ENCODE data around the gene RC3H1.
"Not testable (repeated sequence)": the region's sequence is repeated elsewhere in the genome, so short reads cannot be mapped to it uniquely, and the experiment has no call there.

RC3H1 gene

DNA sequence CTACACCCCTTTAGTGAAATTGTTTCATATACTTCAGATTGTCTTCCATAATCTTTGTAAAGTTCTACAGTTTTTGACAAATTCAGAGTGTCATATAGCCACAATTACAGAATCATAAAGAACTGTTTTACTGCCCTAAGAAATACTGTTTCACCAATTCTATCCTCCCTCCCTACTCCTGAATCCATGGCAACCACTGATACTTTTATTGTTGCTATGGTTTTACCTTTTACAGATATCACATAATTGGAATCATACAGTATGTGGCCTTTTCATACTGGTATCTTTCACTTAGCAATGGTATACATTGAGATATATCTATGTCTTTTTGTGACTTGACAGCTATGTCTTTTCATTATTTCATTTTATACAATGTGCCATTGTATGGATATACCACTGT lies 34.1 kb downstream of the RC3H1 start:
- no peak overlapping the region for H3K27ac ChIP-seq (replicated peaks)
- H3K4me3 ChIP-seq (replicated peaks; ENCODE audit: insufficient read depth, low read length): no peak overlapping the region
- no peaks in the 10 kb centered on the region for H3K27me3 ChIP-seq (ENCODE audit: insufficient read depth, poor library complexity, severe bottlenecking)
- no peak for TF ChIP-seq GABPA (IDR thresholded peaks at IDR 0.05; ENCODE audit: low read depth)
- no peak for TF ChIP-seq SPI1 (IDR thresholded peaks at IDR 0.05; ENCODE audit: borderline replicate concordance, low read depth)
- TF ChIP-seq POLR2AphosphoS5 (IDR thresholded peaks at IDR 0.05; ENCODE audit: low read depth): no peak
- TF ChIP-seq, protein P1, sequence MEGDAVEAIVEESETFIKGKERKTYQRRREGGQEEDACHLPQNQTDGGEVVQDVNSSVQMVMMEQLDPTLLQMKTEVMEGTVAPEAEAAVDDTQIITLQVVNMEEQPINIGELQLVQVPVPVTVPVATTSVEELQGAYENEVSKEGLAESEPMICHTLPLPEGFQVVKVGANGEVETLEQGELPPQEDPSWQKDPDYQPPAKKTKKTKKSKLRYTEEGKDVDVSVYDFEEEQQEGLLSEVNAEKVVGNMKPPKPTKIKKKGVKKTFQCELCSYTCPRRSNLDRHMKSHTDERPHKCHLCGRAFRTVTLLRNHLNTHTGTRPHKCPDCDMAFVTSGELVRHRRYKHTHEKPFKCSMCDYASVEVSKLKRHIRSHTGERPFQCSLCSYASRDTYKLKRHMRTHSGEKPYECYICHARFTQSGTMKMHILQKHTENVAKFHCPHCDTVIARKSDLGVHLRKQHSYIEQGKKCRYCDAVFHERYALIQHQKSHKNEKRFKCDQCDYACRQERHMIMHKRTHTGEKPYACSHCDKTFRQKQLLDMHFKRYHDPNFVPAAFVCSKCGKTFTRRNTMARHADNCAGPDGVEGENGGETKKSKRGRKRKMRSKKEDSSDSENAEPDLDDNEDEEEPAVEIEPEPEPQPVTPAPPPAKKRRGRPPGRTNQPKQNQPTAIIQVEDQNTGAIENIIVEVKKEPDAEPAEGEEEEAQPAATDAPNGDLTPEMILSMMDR (IDR thresholded peaks at IDR 0.05; ENCODE audit: insufficient read depth, low read length): no peak
- TF ChIP-seq, protein P2, sequence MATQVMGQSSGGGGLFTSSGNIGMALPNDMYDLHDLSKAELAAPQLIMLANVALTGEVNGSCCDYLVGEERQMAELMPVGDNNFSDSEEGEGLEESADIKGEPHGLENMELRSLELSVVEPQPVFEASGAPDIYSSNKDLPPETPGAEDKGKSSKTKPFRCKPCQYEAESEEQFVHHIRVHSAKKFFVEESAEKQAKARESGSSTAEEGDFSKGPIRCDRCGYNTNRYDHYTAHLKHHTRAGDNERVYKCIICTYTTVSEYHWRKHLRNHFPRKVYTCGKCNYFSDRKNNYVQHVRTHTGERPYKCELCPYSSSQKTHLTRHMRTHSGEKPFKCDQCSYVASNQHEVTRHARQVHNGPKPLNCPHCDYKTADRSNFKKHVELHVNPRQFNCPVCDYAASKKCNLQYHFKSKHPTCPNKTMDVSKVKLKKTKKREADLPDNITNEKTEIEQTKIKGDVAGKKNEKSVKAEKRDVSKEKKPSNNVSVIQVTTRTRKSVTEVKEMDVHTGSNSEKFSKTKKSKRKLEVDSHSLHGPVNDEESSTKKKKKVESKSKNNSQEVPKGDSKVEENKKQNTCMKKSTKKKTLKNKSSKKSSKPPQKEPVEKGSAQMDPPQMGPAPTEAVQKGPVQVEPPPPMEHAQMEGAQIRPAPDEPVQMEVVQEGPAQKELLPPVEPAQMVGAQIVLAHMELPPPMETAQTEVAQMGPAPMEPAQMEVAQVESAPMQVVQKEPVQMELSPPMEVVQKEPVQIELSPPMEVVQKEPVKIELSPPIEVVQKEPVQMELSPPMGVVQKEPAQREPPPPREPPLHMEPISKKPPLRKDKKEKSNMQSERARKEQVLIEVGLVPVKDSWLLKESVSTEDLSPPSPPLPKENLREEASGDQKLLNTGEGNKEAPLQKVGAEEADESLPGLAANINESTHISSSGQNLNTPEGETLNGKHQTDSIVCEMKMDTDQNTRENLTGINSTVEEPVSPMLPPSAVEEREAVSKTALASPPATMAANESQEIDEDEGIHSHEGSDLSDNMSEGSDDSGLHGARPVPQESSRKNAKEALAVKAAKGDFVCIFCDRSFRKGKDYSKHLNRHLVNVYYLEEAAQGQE (IDR thresholded peaks at IDR 0.05; ENCODE audit: insufficient replicate concordance, low read depth): no peak
- no peak for DNase-seq (ENCODE audit: low read depth in 1 of 2, low spot score in 1 of 2)

DNA sequence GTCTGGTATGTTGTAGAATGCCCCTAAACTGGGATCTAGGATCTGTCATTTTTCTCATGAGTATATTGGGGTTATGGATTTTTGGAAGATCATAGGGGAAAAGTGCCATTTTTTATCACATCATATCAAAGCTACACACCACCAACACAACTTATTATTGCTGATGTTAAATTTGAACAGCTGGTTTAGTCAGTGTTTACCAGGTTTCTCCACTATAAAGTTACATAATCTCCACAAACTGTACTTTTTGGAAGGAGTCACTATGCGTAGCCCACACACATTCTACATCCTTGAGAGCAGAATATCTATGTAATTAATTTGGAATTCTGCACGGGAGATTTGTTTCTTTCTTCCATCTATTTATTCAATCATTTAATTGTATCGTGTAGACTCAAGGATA lies 35.2 kb downstream of the RC3H1 start:
- Histone ChIP-seq H3K4me3 (replicated peaks; ENCODE audit: insufficient read depth, low read length) (no peak overlapping the region), H3K27me3 (ENCODE audit: insufficient read depth, poor library complexity, severe bottlenecking) (no peaks in the 10 kb centered on the region), H3K27ac (replicated peaks) (no peak overlapping the region)
- DNase-seq (ENCODE audit: low read depth in 1 of 2, low spot score in 1 of 2): no peak
- TF ChIP-seq POLR2AphosphoS5 (IDR thresholded peaks at IDR 0.05; ENCODE audit: low read depth): no peak
- TF ChIP-seq SPI1 (IDR thresholded peaks at IDR 0.05; ENCODE audit: borderline replicate concordance, low read depth): no peak
- no peak for TF ChIP-seq GABPA (IDR thresholded peaks at IDR 0.05; ENCODE audit: low read depth)

DNA sequence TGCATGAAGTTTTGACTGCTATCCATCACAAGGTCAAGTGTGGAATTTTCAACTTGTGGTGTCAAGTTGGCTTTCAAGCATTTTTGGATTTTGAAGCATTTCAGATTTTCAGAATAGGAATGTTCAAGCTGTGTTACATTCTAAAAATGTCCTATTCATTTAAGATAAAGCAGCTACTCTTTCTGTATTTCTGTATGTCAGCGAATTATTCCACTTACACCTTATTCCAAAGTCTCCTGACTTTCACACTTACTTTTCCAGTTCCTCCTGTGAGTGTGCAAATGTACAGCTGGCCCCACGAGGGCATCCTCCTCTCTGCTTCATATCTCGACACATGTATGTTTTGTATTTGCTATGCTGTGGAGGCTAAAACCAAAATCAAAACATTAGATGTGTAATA lies 51.9 kb downstream of the RC3H1 start:
- DNase-seq (ENCODE audit: low read depth in 1 of 2, low spot score in 1 of 2): no peak
- Histone ChIP-seq H3K27ac (replicated peaks) (no peak overlapping the region), H3K4me3 (replicated peaks; ENCODE audit: insufficient read depth, low read length) (no peak overlapping the region), H3K27me3 (ENCODE audit: insufficient read depth, poor library complexity, severe bottlenecking) (no peaks in the 10 kb centered on the region)
- TF ChIP-seq GABPA (IDR thresholded peaks at IDR 0.05; ENCODE audit: low read depth): no peak
- TF ChIP-seq, protein P1 (IDR thresholded peaks at IDR 0.05; ENCODE audit: insufficient read depth, low read length): no peak
- TF ChIP-seq POLR2AphosphoS5 (IDR thresholded peaks at IDR 0.05; ENCODE audit: low read depth): no peak
- TF ChIP-seq, protein P2 (IDR thresholded peaks at IDR 0.05; ENCODE audit: insufficient replicate concordance, low read depth): no peak
- no peak for TF ChIP-seq SPI1 (IDR thresholded peaks at IDR 0.05; ENCODE audit: borderline replicate concordance, low read depth)

DNA sequence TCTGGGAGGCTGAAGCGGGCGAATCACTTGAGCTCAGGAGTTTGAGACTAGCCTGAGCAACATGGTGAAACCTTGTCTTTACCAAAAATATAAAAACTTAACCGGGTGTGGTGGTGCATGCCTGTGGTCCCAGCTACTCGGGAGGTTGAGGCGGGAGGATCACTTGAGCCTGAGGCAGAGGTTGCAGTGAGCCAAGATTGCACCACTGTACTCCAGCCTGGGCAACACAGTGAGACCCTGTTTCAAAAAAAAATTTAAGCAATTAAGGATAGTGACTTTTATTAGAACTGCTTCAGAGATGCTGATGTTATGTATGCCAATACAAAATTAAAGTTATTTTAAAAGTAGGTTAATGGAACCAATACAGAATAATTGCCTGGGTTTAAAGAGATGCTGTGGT lies 56.3 kb downstream of the RC3H1 start:
- not testable (repeated sequence) for H3K4me3 ChIP-seq (replicated peaks; ENCODE audit: insufficient read depth, low read length); H3K27me3 ChIP-seq (ENCODE audit: insufficient read depth, poor library complexity, severe bottlenecking); H3K27ac ChIP-seq (replicated peaks); DNase-seq (ENCODE audit: low read depth in 1 of 2, low spot score in 1 of 2)

DNA sequence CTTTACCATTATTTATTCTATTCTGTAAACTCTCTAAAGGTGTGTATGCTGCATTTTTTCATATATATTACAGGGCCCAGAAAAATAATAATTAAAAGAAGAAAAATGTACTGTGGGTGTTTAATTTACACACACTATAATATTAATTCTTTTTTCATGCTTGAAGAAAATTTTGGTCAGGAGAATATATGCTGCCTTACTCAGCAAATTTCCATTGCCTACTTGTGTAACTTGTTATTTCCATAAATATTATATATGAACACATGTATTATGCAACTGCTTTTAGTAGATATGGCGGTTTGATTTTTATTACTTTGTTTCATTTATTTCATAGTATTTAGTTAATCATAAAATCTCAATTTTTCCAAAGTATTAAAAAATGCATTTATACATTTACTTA lies 58.7 kb downstream of the RC3H1 start:
- H3K4me3 ChIP-seq (replicated peaks; ENCODE audit: insufficient read depth, low read length): no peak overlapping the region
- no peak overlapping the region for H3K27ac ChIP-seq (replicated peaks)
- DNase-seq (ENCODE audit: low read depth in 1 of 2, low spot score in 1 of 2): no peak
- no peak for TF ChIP-seq GABPA (IDR thresholded peaks at IDR 0.05; ENCODE audit: low read depth)
- TF ChIP-seq, protein P1 (IDR thresholded peaks at IDR 0.05; ENCODE audit: insufficient read depth, low read length): no peak
- no peaks in the 10 kb centered on the region for H3K27me3 ChIP-seq (ENCODE audit: insufficient read depth, poor library complexity, severe bottlenecking)
